SK-N-SH treated with all-trans-retinoic acid at 6 μM for 48 hours (cell line): ENCODE data around the gene GPBP1.

ENCODE experiments used
- BACH2 ChIP-seq: fragments of 250-450 bp; sonication (Bioruptor Pico); IDR thresholded peaks from 2 replicates; pipeline ENCODE4 v1.9.0; 2021; ENCODE audit warnings: mild to moderate bottlenecking, borderline replicate concordance
- ISL1 ChIP-seq: fragments of 250-450 bp; sonication (Bioruptor Pico); IDR thresholded peaks from 2 replicates; pipeline ENCODE4 v2.1.2; 2022; ENCODE audit warnings: mild to moderate bottlenecking, moderate library complexity
- OSR1 ChIP-seq: fragments of 250-450 bp; sonication (Bioruptor Pico); IDR thresholded peaks from 2 replicates; pipeline ENCODE4 v1.8.0; 2022; ENCODE audit warnings: moderate library complexity, mild to moderate bottlenecking, inconsistent platforms
- PATZ1 ChIP-seq: fragments of 250-450 bp; sonication (Bioruptor Pico); IDR thresholded peaks from 2 replicates; pipeline ENCODE4 v1.8.0; 2020; ENCODE audit warnings: mild to moderate bottlenecking, moderate library complexity, borderline replicate concordance
- PPARA ChIP-seq: fragments of 250-450 bp; sonication (Bioruptor Pico); IDR thresholded peaks from 2 replicates; pipeline ENCODE4 v1.5.0; 2020; ENCODE audit warnings: mild to moderate bottlenecking, borderline replicate concordance
- TOX ChIP-seq: fragments of 250-450 bp; sonication (Bioruptor Pico); IDR thresholded peaks from 2 replicates; pipeline ENCODE4 v1.8.0; 2021; ENCODE audit warnings: mild to moderate bottlenecking, moderate library complexity, borderline replicate concordance
- ZNF8 ChIP-seq: fragments of 450-650 bp; formaldehyde crosslinking; IDR thresholded peaks from 2 replicates; pipeline ENCODE4 v1.5.0; 2020; ENCODE audit warnings: mild to moderate bottlenecking, moderate library complexity
- TF ChIP-seq, protein P1 (sequence below): fragments of 250-450 bp; sonication (Bioruptor Pico); IDR thresholded peaks from 2 replicates; pipeline ENCODE4 v1.5.1; 2021; ENCODE audit warnings: mild to moderate bottlenecking, moderate library complexity
- TF ChIP-seq, protein P2 (sequence below): fragments of 250-450 bp; sonication (Bioruptor Pico); IDR thresholded peaks from 2 replicates; pipeline ENCODE4 v1.5.1; 2020; ENCODE audit warnings: low read depth, mild to moderate bottlenecking, moderate library complexity

DNA sequence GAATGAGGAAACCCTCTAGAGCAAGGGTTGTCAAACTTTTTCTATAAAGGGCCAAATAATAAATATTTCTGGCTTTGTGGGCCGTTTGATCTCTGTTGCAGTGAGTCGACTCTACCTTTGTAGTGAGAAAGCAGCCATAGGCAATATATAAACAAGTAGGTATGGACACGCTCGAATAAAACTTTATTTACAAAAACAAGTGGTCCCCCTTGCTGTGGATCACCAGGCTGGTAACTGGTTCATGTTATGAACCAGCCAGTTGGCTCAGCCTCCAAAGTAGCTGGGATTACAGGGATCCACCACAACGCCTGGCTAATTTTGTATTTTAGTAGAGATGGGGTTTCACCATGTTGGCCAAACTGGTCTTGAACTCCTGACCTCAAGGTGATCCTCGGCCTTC lies 118.5 kb downstream of the GPBP1 start:
- TF ChIP-seq, protein P1, sequence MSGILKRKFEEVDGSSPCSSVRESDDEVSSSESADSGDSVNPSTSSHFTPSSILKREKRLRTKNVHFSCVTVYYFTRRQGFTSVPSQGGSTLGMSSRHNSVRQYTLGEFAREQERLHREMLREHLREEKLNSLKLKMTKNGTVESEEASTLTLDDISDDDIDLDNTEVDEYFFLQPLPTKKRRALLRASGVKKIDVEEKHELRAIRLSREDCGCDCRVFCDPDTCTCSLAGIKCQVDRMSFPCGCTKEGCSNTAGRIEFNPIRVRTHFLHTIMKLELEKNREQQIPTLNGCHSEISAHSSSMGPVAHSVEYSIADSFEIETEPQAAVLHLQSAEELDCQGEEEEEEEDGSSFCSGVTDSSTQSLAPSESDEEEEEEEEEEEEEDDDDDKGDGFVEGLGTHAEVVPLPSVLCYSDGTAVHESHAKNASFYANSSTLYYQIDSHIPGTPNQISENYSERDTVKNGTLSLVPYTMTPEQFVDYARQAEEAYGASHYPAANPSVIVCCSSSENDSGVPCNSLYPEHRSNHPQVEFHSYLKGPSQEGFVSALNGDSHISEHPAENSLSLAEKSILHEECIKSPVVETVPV (CRISPR knock-in tag), result no peak
- no peak for TF ChIP-seq PATZ1 (CRISPR knock-in tag)
- no peak for TF ChIP-seq TOX (CRISPR knock-in tag)
- no peak for TF ChIP-seq ZNF8 (CRISPR knock-in tag)
- no peak for TF ChIP-seq ISL1 (CRISPR knock-in tag)
- no peak for TF ChIP-seq BACH2 (CRISPR knock-in tag)
- TF ChIP-seq PPARA (CRISPR knock-in tag), result no peak
- TF ChIP-seq, protein P2, sequence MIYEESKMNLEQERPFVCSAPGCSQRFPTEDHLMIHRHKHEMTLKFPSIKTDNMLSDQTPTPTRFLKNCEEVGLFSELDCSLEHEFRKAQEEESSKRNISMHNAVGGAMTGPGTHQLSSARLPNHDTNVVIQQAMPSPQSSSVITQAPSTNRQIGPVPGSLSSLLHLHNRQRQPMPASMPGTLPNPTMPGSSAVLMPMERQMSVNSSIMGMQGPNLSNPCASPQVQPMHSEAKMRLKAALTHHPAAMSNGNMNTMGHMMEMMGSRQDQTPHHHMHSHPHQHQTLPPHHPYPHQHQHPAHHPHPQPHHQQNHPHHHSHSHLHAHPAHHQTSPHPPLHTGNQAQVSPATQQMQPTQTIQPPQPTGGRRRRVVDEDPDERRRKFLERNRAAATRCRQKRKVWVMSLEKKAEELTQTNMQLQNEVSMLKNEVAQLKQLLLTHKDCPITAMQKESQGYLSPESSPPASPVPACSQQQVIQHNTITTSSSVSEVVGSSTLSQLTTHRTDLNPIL (CRISPR knock-in tag), result no peak
- TF ChIP-seq OSR1, result no peak
